GM18867 (cell line): ENCODE results near the gene TOMM20.
"Not testable (repeated sequence)": the region's sequence is repeated elsewhere in the genome, so short reads cannot be mapped to it uniquely, and the experiment has no call there.

ENCODE experiments used
- ATAC-seq: cut with Tn5 transposase; IDR thresholded peaks from one replicate; pipeline ENCODE4 v1.9.1; 2021; ENCODE audit warnings: mild to moderate bottlenecking, moderate library complexity; ENCODE audit not compliant: unreplicated experiment

Gene TOMM20

DNA sequence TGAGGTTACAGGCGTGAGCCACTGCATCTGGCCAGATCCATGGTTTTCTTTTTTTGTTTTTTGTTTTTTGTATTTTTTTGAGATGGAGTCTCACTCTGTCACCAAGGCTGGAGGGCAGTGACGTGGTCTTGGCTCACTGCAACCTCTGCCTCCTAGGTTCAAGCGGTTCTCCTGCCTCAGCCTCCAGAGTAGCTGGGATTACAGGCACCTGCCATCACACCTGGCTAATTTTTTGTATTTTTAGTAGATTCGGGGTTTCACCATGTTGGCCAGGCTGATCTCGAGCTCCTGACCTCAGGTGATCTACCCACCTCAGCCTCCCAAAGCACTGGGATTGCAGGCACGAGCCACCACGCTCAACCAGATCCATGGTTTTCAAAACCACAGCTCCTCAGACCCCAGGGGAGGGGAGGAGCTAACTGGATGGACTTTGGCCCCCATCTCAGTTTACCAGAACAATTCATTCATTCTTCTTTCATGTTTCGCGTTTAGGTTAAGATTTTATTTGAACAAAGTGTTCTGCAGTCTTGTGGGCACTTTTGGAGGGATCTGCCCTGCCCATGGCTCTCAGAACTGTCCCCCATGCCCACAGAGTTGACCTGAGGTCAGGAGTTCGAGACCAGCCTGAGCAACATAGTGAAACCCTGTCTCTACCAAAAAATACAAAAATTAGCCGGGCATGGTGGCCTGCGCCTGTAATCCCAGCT lies 43.1 kb downstream of the TOMM20 start:
- not testable (repeated sequence) for ATAC-seq

DNA sequence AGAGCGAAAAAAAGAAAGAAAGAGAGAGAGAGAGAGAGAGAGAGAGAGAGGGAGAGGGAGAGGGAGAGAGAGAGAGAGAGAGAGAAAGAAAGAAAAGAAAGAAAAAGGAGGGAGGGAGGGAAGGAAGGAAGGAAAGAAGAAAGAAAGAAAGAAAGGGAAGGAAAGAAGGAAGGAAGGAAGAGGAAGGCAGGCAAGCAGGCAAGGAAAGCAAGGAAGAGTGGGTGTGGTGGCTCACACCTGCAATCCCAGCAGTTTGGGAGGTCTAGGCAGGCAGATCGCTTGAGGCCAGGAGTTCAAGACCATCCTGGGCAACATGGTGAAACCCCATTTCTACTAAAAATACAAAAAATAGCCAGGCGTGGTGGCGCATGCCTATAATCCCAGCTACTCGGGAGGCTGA lies 47.8 kb downstream of the TOMM20 start:
- not testable (repeated sequence) for ATAC-seq

- not testable (repeated sequence) for ATAC-seq
Observed at GRCh38 chr1:235080297-235080657, 48.4 kb downstream of the TOMM20 start.

GRCh38 chr1:235079443-235080296 lies 49.0 kb downstream of the TOMM20 start:
- ATAC-seq, result no peak

- ATAC-seq, result no peak
Observed at GRCh38 chr1:235078480-235079381, 49.9 kb downstream of the TOMM20 start.

- peak; percentile 30 for ATAC-seq
Observed at GRCh38 chr1:235077571-235078479, 50.8 kb downstream of the TOMM20 start.

- no peak for ATAC-seq
Observed at GRCh38 chr1:235077163-235077540, 51.5 kb downstream of the TOMM20 start.

DNA sequence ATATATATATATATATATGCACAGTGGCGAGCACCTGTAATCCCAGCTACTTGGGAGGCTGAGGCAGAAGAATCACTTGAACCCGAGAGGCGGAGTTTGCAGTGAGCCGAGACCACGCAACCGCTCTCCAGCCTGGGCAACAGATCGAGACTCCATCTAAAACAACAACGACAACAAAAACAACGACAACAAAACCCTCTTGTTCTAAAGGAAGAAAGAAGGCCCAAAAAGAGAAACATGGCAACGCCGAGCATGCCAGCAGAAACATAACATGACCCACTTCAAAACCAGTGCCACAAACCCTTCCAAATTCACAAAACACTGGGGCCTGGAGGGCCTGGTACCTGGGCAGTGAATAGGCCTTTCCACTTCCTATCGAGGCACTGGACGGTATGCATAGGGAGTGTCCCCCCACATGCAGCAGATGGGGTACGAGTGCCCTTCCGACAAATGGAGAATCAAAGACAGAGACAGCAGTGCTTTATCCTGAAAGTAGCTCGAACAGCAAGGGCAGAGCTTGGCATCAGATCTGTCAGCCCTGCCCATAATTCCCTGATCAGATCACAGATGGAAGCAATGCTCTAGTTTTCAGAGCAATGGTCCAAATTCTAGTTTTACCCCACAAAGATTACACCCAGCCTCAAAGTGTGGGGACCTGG lies 52.0 kb downstream of the TOMM20 start:
- ATAC-seq, result no peak

DNA sequence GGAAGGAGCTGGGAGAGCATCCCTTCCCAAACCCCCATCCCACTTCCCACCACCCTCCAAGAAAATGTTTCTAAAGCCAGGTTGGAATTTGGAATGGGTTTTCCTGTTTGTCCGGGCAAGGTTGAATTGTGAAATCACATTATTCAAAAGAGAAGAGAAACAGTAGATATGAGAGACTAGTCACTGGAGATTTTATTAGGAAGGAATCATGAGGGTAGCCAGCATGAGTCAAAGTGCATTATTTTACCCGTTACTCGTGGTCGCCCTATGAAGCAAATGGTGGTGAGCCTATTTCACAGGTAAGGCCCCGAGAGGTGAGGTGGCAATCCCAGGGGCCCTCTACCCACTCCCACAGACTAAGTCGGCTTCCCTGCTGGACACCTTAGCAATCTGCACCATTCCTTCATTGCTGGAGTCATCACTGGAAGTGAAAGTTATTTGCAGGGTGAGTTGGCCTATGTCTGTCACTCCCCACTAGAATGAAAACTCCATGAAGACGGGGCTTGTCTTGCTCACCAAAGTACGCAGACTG lies 52.8 kb downstream of the TOMM20 start:
- no peak for ATAC-seq

GRCh38 chr1:235075048-235075776 lies 53.4 kb downstream of the TOMM20 start:
- ATAC-seq, result peak; percentile 66

- ATAC-seq, result peak; percentile 32
Observed at GRCh38 chr1:235074523-235075047, 54.1 kb downstream of the TOMM20 start.

GRCh38 chr1:235073968-235074522 lies 54.6 kb downstream of the TOMM20 start:
- no peak for ATAC-seq

DNA sequence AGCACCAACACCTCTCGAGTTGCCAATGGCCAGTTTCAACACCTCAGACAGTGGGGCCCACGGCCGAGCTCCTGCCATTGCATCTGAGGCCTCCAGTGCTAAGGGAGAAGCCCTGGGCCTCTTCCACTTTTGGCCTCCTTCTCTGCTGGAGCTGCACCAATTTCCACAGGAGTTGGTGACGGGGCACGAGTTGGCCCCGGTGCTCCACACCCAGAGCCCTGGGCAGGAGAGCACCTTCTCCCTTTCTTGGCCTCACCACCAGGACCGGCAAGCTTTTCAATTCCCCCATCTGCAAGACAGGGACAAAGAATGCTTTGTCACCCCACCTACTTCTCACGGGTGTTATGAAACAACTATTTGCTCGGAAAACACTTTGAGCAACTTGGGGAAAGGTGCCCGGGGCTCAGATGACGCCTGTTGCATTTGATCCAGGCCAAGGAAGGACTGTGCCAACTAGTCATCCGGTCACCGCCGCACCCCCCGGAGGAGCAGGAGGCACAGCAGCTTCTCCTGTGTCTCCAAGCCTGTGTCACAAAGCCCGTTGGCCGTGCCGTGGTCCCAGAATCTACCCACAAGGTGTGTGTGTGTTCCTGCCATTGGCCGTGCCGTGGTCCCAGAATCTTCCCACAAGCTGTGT lies 55.2 kb downstream of the TOMM20 start:
- ATAC-seq, result no peak

- not testable (repeated sequence) for ATAC-seq
Observed at GRCh38 chr1:235072577-235072976, 56.1 kb downstream of the TOMM20 start.

- no peak for ATAC-seq
Observed at GRCh38 chr1:235072096-235072495, 56.5 kb downstream of the TOMM20 start.

DNA sequence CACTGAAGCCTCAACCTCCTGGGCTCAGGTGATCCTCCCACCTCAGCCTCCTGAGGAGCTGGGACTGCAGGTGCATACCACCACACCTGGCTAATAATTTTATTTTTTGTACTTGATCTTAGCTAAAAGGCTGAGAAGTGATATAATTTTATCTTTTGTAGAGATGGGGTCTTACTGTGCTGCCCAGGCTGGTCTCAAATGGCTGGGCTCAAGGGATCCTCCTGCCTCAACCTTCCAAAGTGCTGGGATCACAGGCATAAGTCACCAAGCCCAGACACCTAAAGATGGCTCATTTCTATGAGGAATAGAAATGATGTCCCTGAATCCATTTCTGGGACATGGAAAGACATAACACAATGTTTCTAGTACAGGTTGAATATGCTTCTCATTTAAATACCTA lies 57.8 kb downstream of the TOMM20 start:
- ATAC-seq, result no peak
